ENCODE data around the gene MCM10. TPM values are rescaled to one million over a fixed set of nuclear protein-coding genes. Genes with fewer than 3 reads are reported as not detected.
A peak's percentile ranks its signal among the peaks of the same experiment; 100 is the strongest.

The MCM10 gene
- total RNA-seq, 1 donor from 2014 or later = 0.30 TPM

- intact Hi-C loops (cut with DNase I) = no loop called here
- no peak for DNase-seq
- no peak for ATAC-seq (ENCODE audit: poor library complexity)
These were observed 3.0 kb upstream of the MCM10 start for GRCh38 chr10:13158401-13158800.

GRCh38 chr10:13161857-13162271 lies 506 bp downstream of the MCM10 start:
- ATAC-seq (ENCODE audit: poor library complexity) (no peak), DNase-seq (no peak)
- intact Hi-C loops (cut with DNase I) = loop anchor here (10.0 kb wide), 2 partner anchors 143 to 373 kb away; partner anchors contain the start of gene PHYH

DNA sequence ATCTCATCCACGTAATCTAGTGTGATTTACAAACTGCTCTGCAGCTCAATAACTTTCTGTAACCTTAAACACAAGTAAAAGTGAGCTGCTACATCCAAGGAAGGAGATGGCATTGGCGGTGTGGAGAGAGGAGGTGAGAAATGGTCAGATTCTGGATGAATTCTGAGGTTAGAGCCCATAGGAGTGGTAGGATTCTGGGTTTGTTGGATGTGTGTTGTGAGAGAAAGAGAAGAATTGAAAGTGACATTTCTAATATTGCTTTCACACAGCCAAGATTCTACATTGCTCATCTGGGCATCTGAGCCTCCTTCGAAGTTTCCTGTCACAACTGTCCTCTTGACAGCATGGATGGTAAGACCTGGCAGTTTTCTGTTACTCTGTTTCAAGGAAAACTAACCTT lies 2.5 kb downstream of the MCM10 start:
- DNase-seq (no peak), ATAC-seq (ENCODE audit: poor library complexity) (no peak)
- intact Hi-C loops (cut with DNase I) = loop anchor here (10.0 kb wide), 2 partner anchors 141 to 371 kb away; partner anchors contain the start of gene PHYH

GRCh38 chr10:13165177-13165576 lies 3.8 kb downstream of the MCM10 start:
- intact Hi-C loops (cut with DNase I) = loop anchor here (10.0 kb wide), 2 partner anchors 140 to 370 kb away; partner anchors contain the start of gene PHYH
- DNase-seq (no peak), ATAC-seq (ENCODE audit: poor library complexity) (no peak)

DNA sequence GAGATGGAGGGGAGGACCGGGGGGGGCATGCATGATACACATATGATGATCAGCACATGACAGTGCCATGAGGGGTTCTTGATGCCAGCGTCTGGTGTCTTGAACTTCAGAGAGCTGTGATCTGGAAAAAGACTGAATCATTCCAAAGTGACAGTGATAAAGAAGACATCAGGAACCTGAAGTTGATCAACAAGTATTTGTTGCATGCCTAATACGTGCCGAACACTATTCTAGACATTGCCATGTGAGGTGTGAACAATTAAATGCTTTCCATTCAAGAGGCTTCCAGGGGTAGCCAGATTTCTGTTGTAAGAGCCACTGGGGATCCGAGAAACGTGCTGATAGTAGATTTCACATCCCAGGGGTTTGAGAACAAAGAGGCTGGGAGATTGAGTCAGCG lies 6.2 kb downstream of the MCM10 start:
- ATAC-seq (ENCODE audit: poor library complexity) (no peak), DNase-seq (no peak)
- intact Hi-C loops (cut with DNase I) = loop anchor here (10.0 kb wide), 2 partner anchors 137 to 367 kb away; partner anchors contain the start of gene PHYH

- DNase-seq (no peak), ATAC-seq (ENCODE audit: poor library complexity) (no peak)
- intact Hi-C loops (cut with DNase I) = loop anchor here (10.0 kb wide), 2 partner anchors 136 to 366 kb away; partner anchors contain the start of gene PHYH
These were observed 7.4 kb downstream of the MCM10 start for GRCh38 chr10:13168781-13169180.

- ATAC-seq (ENCODE audit: poor library complexity) (no peak), DNase-seq (no peak)
- intact Hi-C loops (cut with DNase I) = no loop called here
These were observed 12.3 kb downstream of the MCM10 start for GRCh38 chr10:13173616-13174015.

GRCh38 chr10:13180788-13181187 lies 19.4 kb downstream of the MCM10 start:
- intact Hi-C loops (cut with DNase I) = no loop called here
- no peak for ATAC-seq (ENCODE audit: poor library complexity)
- no peak for DNase-seq

- intact Hi-C loops (cut with DNase I) = no loop called here
- DNase-seq (no peak), ATAC-seq (ENCODE audit: poor library complexity) (no peak)
These were observed 21.1 kb downstream of the MCM10 start for GRCh38 chr10:13182424-13182823.

DNA sequence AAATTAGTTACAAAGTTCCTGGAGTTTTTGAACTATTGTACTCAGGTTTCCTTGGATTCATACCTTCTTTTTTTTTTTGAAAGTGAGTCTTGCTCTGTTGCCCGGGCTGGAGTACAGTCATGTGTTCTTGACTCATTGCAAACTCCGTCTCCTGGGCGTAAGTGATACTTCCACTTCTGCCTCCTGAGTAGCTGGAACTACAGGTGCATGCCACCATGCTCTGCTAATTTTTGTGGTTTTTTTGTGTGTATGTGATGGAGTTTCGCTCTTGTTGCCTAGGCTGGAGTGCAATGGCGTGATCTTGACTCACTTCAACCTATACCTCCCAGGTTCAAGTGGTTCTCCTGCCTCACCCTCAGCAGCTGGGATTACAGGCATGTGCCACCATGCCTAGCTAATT lies 22.3 kb downstream of the MCM10 start:
- ATAC-seq (ENCODE audit: poor library complexity) (no peak), DNase-seq (no peak)
- intact Hi-C loops (cut with DNase I) = no loop called here

DNA sequence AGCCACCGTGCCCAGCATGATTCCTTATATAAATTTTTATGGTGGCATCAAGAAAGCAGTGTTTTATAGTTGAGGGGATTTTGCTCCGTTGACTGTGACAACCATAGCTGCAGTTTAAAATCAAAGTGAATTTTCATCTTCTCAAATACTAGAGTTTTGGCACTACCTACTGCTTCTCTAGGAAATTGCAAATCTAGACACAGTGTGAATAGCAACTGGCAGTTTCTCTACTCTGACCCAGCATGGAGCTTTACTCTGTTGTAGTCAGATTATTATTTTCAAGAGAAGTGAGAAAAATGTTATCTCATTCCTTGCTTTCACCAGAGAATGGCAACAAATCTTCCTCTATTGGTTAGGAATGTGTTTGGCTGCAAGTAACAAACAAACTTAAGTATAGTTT lies 22.9 kb downstream of the MCM10 start:
- DNase-seq = no peak
- intact Hi-C loops (cut with DNase I) = no loop called here
- no peak for ATAC-seq (ENCODE audit: poor library complexity)

- DNase-seq (no peak), ATAC-seq (ENCODE audit: poor library complexity) (peak; percentile 52)
- intact Hi-C loops (cut with DNase I) = no loop called here
These were observed 23.6 kb downstream of the MCM10 start for GRCh38 chr10:13184730-13185514.

- intact Hi-C loops (cut with DNase I) = no loop called here
- DNase-seq (no peak), ATAC-seq (ENCODE audit: poor library complexity) (no peak)
These were observed 25.8 kb downstream of the MCM10 start for GRCh38 chr10:13187135-13187534.

GRCh38 chr10:13188593-13188992 lies 27.2 kb downstream of the MCM10 start:
- ATAC-seq (ENCODE audit: poor library complexity) (no peak), DNase-seq (no peak)
- intact Hi-C loops (cut with DNase I) = no loop called here

DNA sequence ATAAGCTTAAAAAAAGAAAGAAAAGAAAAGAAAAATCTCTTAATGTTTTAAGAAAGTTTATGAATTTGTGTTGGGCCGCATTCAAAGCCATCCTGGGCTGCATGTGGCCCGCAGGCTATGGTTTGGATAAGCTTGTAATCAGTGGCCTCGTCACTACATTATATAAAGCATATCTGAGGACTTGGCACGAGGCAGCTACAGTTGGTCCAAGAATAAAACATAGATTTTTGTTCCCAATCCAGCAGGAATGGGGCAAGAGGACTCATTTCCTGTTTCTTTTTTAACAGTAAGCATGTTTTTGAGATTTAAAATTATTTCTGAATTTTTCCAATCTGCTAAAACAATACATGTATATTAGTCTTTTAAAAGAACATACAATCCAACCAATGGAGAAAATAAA lies 28.6 kb downstream of the MCM10 start:
- DNase-seq = no peak
- intact Hi-C loops (cut with DNase I) = no loop called here
- no peak for ATAC-seq (ENCODE audit: poor library complexity)

GRCh38 chr10:13190816-13191215 lies 29.5 kb downstream of the MCM10 start:
- ATAC-seq (ENCODE audit: poor library complexity) (no peak), DNase-seq (no peak)
- intact Hi-C loops (cut with DNase I) = no loop called here

DNA sequence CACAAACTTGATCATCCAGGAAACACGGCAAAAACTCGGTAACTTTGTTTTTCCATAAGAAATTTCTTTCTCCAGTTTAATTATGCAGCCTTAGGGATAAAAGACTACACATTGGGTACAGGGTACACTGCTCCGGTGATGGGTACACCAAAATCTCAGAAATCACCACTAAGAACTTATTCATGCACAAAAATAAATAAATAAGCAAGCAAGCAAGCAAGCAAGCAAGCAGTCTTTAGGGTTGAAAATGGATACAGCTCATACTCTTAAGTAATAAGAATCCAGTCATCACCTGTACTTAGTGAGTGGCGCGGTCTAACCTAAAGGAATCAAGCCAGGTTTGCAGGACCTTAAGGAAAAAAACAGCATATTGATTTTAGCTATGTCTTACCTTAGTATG lies 30.0 kb downstream of the MCM10 start:
- no peak for DNase-seq
- intact Hi-C loops (cut with DNase I) = no loop called here
- no peak for ATAC-seq (ENCODE audit: poor library complexity)

DNA sequence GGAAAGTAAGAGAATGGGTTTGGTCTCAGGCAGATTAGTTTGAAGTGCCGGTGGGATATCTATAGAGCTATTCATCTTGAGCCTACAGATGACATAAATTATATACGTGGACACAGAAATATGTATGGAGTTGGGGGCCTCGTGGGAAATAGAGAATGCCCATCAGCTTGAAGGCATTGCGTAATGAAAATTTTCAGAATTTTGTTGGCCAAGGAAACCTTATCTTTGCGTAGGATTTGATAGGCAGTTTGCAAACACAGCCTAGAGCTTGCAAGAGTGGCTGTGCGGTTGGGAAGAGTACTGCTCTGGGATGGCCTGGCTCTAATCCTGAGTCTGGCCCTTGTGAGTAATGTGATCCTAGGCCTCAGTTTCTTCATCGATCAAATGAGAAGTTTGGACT lies 32.3 kb downstream of the MCM10 start:
- ATAC-seq (ENCODE audit: poor library complexity) = no peak
- DNase-seq = no peak
- intact Hi-C loops (cut with DNase I) = no loop called here

DNA sequence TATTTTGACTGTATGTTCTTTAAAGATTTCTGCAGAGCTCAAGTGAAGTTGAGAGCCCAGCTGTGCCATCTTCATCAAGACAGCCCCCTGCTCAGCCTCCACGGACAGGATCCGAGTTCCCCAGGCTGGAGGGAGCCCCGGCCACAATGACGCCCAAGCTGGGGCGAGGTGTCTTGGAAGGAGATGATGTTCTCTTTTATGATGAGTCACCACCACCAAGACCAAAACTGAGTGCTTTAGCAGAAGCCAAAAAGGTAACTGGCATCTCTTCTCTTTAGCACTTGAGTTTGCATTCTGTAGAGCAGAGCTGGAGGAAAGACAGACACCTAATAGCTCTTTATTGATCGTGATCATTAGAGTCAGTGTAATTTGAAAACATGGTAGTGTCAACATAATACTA lies 33.7 kb downstream of the MCM10 start:
- intact Hi-C loops (cut with DNase I) = no loop called here
- no peak for ATAC-seq (ENCODE audit: poor library complexity)
- DNase-seq = no peak

GRCh38 chr10:13201132-13201531 lies 39.8 kb downstream of the MCM10 start:
- intact Hi-C loops (cut with DNase I) = no loop called here
- no peak for DNase-seq
- no peak for ATAC-seq (ENCODE audit: poor library complexity)

DNA sequence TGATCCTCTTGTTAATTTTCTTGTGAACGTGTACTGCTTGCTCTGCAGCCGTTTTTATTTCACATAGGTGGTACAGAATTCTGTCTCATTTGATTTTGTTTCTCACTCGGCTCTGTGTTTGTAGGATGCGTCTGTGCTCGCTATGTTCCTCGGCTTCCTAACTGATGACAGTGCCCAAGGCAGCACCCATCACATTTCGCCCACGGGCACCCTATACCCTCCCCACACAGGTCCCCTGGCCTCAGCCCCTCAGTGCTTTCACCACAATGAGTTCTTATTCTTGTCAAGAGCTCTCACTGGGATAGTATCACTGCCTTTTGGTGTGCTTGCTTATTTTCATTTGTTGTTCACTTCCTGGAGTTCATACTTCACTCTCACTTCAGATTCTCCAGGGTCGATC lies 44.7 kb downstream of the MCM10 start:
- intact Hi-C loops (cut with DNase I) = no loop called here
- no peak for ATAC-seq (ENCODE audit: poor library complexity)
- DNase-seq = no peak

Measured in Right ventricle myocardium superior (tissue), 1 donor.